C4-2B (cell line): ENCODE measurements around the gene ADAM12.

ENCODE experiments used
- CTCF ChIP-seq: fragments of 450-650 bp; conservative IDR thresholded peaks from 2 replicates; pipeline ENCODE4 v1.5.1; 2017; ENCODE audit warnings: mild to moderate bottlenecking
- ZFX ChIP-seq: fragments of 450-650 bp; IDR thresholded peaks from 2 replicates; pipeline ENCODE4 v1.6.1; 2017

GRCh38 chr10:126420567-126421300, 32.5 kb upstream of the ADAM12 start:
- no peak for TF ChIP-seq CTCF
- no peak for TF ChIP-seq ZFX
